ENCODE measurements around the gene SCN9A.

The SCN9A gene

DNA sequence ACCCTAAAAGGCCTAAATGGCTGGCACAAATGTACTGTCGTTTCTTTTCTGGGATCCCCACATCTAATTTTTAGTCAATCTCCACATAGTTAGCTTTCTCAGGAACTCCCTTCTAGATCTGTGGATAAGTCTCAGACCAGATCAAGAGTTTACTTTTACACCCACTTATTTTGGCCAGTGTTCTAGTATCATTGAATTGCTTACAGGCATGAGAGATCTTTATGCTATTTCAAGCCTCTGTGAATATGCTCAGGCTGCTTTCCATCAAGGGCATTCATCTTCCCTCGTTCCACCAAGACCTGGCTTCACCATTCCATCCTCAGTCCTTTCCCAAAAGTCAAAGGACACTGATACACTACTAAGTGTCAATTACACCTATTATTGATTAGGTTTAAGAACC, 220.2 kb downstream of the SCN9A start:
- Histone ChIP-seq H3K9me3 (ENCODE audit: control insufficient read depth in 2 of 2, low read length in 2 of 2) (no peaks in the 10 kb centered on the region), H3K36me3 (ENCODE audit: control insufficient read depth in 2 of 2, insufficient read depth in 2 of 2, low read length in 2 of 2) (no peaks in the 10 kb centered on the region), H3K27me3 (ENCODE audit: control insufficient read depth in 1 of 2, insufficient read depth in 2 of 2, low read length in 2 of 2) (no peaks in the 10 kb centered on the region), H3K27ac (ENCODE audit: low read length) (no peak overlapping the region), H3K4me3 (ENCODE audit: low read length in 2 of 2) (no peak overlapping the region), H3K4me1 (ENCODE audit: control insufficient read depth, insufficient read depth, low read length) (no peaks in the 10 kb centered on the region), H3K9ac (ENCODE audit: low read length in 2 of 2) (no peak overlapping the region)

- Histone ChIP-seq H3K36me3 (ENCODE audit: control insufficient read depth in 2 of 2, insufficient read depth in 2 of 2, low read length in 2 of 2) (no peaks in the 10 kb centered on the region), H3K27ac (ENCODE audit: low read length) (no peak overlapping the region), H3K4me3 (ENCODE audit: low read length in 2 of 2) (no peak overlapping the region), H3K4me1 (ENCODE audit: control insufficient read depth, insufficient read depth, low read length) (no peaks in the 10 kb centered on the region), H3K9me3 (ENCODE audit: control insufficient read depth in 2 of 2, low read length in 2 of 2) (no peaks in the 10 kb centered on the region), H3K9ac (ENCODE audit: low read length in 2 of 2) (no peak overlapping the region), H3K27me3 (ENCODE audit: control insufficient read depth in 1 of 2, insufficient read depth in 2 of 2, low read length in 2 of 2) (no peaks in the 10 kb centered on the region)
These were observed 220.9 kb downstream of the SCN9A start for GRCh38 chr2:166154685-166155338.

DNA sequence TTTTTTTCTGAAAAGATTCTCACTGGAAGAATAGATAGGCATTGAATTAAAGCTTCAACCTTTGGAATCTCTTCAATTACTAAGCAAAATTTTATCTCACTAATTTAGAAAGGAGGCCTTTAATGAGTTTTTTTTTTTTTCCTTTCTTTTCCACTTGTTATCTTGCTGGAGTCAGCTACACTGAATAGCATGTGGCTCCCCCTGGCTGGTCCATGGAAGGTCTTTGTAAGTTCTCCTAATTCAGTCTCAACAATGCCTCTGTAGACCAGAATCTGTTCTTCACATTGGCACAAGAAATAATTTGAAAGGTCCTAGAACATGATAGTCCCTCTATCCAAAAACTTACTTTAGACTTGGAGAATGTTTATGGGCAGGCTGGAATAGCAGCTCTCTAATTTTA, 223.7 kb downstream of the SCN9A start:
- no peaks in the 10 kb centered on the region for H3K36me3 ChIP-seq (ENCODE audit: control insufficient read depth in 2 of 2, insufficient read depth in 2 of 2, low read length in 2 of 2)
- no peak overlapping the region for H3K27ac ChIP-seq (ENCODE audit: low read length)
- H3K4me1 ChIP-seq (ENCODE audit: control insufficient read depth, insufficient read depth, low read length) = no peaks in the 10 kb centered on the region
- no peaks in the 10 kb centered on the region for H3K9me3 ChIP-seq (ENCODE audit: control insufficient read depth in 2 of 2, low read length in 2 of 2)
- no peak overlapping the region for H3K4me3 ChIP-seq (ENCODE audit: low read length in 2 of 2)
- no peaks in the 10 kb centered on the region for H3K27me3 ChIP-seq (ENCODE audit: control insufficient read depth in 1 of 2, insufficient read depth in 2 of 2, low read length in 2 of 2)
- no peak overlapping the region for H3K9ac ChIP-seq (ENCODE audit: low read length in 2 of 2)

DNA sequence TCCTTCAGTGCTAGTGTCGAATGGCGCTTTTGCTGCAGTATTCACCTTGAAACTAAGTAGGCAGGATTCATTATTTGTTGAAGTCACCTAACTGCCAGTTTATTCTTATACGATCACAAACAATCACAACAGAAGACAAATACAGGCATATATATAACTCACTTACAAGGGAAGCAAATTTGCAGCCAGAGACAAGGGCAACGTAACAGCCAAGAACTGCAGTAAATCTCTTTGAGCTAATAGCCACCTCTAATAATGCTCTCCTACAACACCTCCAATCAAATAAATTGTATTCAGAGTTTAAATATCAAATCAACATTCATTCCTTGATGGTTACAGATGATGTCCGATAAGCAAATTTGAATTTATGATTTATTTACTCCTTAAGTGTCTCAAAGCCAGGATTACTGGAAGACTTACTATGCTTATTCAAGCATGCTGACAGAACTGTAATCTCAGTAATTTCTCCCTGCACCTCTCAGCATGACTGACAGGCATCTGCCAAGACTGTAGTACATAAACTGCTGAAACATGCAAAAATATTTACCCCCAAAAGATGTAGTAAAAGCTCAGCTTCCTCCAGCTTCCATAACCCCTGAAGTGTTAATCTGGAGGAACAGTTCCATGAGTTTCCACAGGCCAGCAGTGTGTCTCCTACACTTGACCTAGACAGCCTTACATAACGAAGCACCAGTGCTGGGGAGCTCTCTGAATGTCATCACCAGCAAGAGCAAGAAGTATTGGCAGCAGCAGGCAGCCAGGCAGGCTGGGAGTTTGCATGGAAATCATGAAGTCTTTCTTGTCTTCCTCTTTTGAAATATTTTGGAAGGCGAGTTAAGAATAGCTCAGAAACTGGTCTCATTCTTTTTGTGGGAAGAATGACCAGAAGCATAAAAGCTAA, 227.0 kb downstream of the SCN9A start:
- Histone ChIP-seq H3K9me3 (ENCODE audit: control insufficient read depth in 2 of 2, low read length in 2 of 2) (no peaks in the 10 kb centered on the region), H3K36me3 (ENCODE audit: control insufficient read depth in 2 of 2, insufficient read depth in 2 of 2, low read length in 2 of 2) (no peaks in the 10 kb centered on the region), H3K4me3 (ENCODE audit: low read length in 2 of 2) (no peak overlapping the region), H3K9ac (ENCODE audit: low read length in 2 of 2) (no peak overlapping the region), H3K27me3 (ENCODE audit: control insufficient read depth in 1 of 2, insufficient read depth in 2 of 2, low read length in 2 of 2) (no peaks in the 10 kb centered on the region), H3K4me1 (ENCODE audit: control insufficient read depth, insufficient read depth, low read length) (no peaks in the 10 kb centered on the region), H3K27ac (ENCODE audit: low read length) (no peak overlapping the region)

DNA sequence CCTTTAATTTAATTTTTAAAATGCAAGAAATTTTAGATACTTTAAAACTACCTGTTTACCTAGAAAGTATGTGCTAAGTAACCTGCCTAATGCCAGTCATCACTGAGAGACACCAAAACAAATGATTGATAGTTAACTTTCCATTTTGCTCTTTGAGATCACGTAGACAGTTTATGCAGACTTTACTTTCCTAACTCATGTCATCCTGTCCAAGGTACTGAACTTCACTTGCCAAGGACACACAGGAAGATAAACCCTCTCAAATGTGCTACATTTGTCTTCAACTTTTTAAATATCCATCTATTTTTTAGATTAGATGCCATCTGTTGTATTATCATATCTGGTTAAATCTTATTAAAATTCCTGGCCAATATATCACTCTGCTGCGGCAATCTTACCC, 227.9 kb downstream of the SCN9A start:
- Histone ChIP-seq H3K27ac (ENCODE audit: low read length) (no peak overlapping the region), H3K9ac (ENCODE audit: low read length in 2 of 2) (no peak overlapping the region), H3K27me3 (ENCODE audit: control insufficient read depth in 1 of 2, insufficient read depth in 2 of 2, low read length in 2 of 2) (no peaks in the 10 kb centered on the region), H3K4me3 (ENCODE audit: low read length in 2 of 2) (no peak overlapping the region), H3K4me1 (ENCODE audit: control insufficient read depth, insufficient read depth, low read length) (no peaks in the 10 kb centered on the region), H3K36me3 (ENCODE audit: control insufficient read depth in 2 of 2, insufficient read depth in 2 of 2, low read length in 2 of 2) (no peaks in the 10 kb centered on the region), H3K9me3 (ENCODE audit: control insufficient read depth in 2 of 2, low read length in 2 of 2) (no peaks in the 10 kb centered on the region)

Measured in stomach smooth muscle (tissue), 2 donors.